Measurements from ENCODE around the gene PACRG.

Gene PACRG

DNA sequence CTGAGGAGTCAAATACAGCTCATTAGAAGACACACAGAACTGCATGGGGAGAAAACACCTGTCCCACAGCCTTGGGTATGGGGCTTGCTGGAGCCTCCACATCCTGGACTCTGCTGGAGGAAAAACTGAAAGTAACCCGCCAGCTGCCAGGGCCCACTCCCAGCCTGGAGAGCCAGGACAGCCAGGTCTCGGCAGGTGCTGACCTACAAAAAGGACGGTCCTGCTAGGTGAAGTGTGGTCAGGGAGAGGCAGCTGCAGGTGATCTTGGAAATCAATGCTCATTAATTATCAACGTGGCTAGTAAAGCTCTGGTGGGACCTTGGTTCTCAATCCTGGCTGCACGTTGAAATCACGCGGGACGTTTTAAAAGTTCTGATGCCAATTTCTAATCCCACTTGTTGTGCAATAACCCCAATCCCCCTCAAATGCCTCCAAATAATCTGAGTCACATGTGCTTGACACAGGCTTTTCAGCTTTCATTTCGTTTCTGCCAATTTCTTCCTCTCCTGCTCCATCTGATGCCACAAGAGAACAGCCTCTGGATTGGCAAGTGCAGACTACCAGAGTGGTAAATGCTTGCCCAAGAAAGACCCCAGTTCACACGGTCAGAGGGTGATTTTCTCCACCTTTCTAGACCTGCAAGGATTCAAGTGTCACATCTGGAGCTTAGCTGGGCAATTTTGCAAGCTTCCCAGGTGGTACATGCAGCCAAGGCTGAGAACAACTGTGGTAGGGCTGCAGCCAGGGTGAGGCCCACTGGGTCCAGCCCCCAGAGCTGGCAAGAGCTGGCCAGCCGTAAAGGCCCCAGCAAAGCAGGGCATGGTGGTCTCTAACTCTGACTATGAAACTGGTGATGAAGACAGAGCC lies 434.5 kb downstream of the PACRG start:
- no peak overlapping the region for H3K23ac ChIP-seq (ENCODE audit: low read length)
- DNase-seq, result no peak
- H2BK5ac ChIP-seq (ENCODE audit: low read length), result no peak overlapping the region
- H4K8ac ChIP-seq (ENCODE audit: low read depth, low read length), result no peak overlapping the region
- H3K27me3 ChIP-seq (ENCODE audit: insufficient read depth, low read length, poor library complexity), result no peaks in the 10 kb centered on the region
- WGBS (ENCODE audit: extremely low coverage, insufficient coverage, low lambda C conversion rate), result no CpG with 5 or more reads among the region's 11 CpGs
- no peak overlapping the region for H4K5ac ChIP-seq (ENCODE audit: low read length)
- H3K27ac ChIP-seq (ENCODE audit: low read depth, low read length), result no peak overlapping the region
- no peaks in the 10 kb centered on the region for H3K36me3 ChIP-seq (ENCODE audit: control insufficient read depth, insufficient read depth, low read length)
- H3K18ac ChIP-seq (ENCODE audit: low read length), result no peak overlapping the region
- H2BK120ac ChIP-seq (ENCODE audit: low read depth, low read length), result no peak overlapping the region
- no peak overlapping the region for H2BK15ac ChIP-seq (replicated peaks; ENCODE audit: low read depth)
- H3K4me3 ChIP-seq (ENCODE audit: low read length), result no peak overlapping the region
- no peaks in the 10 kb centered on the region for H3K79me1 ChIP-seq (ENCODE audit: low read length)
- H3K4me2 ChIP-seq (ENCODE audit: low read length), result no peak overlapping the region
- no peak overlapping the region for H3K4ac ChIP-seq (ENCODE audit: low read depth, low read length)
- no peak overlapping the region for H3K9ac ChIP-seq (ENCODE audit: low read length)
- no peak overlapping the region for H3K56ac ChIP-seq (ENCODE audit: low read length)
- H3K79me2 ChIP-seq (ENCODE audit: control insufficient read depth, insufficient read depth, low read length), result no peaks in the 10 kb centered on the region
- H3K4me1 ChIP-seq (ENCODE audit: control insufficient read depth, low read depth, low read length), result no peaks in the 10 kb centered on the region
- no peak overlapping the region for H2AK5ac ChIP-seq (ENCODE audit: low read length)

GRCh38 chr6:163162874-163163213 lies 435.1 kb downstream of the PACRG start:
- no peak overlapping the region for H3K4me2 ChIP-seq (ENCODE audit: low read length)
- no CpG with 5 or more reads among the region's 6 CpGs for WGBS (ENCODE audit: extremely low coverage, insufficient coverage, low lambda C conversion rate)
- DNase-seq, result no peak

DNA sequence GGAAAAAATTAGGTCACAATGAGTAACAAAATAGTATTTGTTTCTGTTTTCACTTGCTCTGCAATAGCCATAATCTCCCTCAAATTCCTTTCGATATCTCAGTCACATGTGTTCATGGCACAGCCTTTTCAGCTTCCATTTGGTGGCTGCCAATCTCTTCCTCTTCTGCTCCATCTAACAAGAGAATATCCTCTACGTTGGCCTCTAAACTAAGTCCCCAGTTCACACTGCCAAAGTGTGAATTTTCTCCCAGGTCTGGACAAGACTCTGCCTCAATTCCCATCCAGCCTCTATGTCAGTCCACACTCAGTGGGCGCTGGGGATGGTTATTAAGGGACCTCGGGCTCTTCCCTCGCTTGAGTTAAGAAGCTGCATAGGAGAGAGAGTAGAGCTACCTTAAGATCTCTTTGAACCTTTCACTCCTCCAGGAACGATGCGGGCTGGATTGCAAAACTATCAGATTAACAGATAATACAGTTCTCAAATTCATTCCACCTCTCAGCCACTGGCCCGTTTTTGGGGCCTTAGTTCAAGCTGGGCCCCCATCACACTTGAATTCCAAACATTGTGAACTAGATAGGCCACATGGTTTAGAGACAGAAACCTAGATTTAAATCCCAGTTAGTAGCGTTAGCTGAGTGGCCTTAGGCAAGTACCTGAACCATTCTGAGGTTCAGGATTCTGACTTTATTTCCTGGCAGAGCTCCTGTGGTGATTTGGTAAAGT lies 436.6 kb downstream of the PACRG start:
- DNase-seq, result no peak
- no peak overlapping the region for H3K27ac ChIP-seq (ENCODE audit: low read depth, low read length)
- H3K79me1 ChIP-seq (ENCODE audit: low read length), result no peaks in the 10 kb centered on the region
- no peak overlapping the region for H3K4ac ChIP-seq (ENCODE audit: low read depth, low read length)
- H3K23ac ChIP-seq (ENCODE audit: low read length), result no peak overlapping the region
- no peak overlapping the region for H3K56ac ChIP-seq (ENCODE audit: low read length)
- no peak overlapping the region for H3K9ac ChIP-seq (ENCODE audit: low read length)
- H2AK5ac ChIP-seq (ENCODE audit: low read length), result no peak overlapping the region
- H3K4me2 ChIP-seq (ENCODE audit: low read length), result no peak overlapping the region
- whole genome bisulfite sequencing (ENCODE audit: extremely low coverage, insufficient coverage, low lambda C conversion rate), result no CpG with 5 or more reads among the region's 9 CpGs
- H3K27me3 ChIP-seq (ENCODE audit: insufficient read depth, low read length, poor library complexity), result no peaks in the 10 kb centered on the region
- H3K36me3 ChIP-seq (ENCODE audit: control insufficient read depth, insufficient read depth, low read length), result no peaks in the 10 kb centered on the region
- H3K4me1 ChIP-seq (ENCODE audit: control insufficient read depth, low read depth, low read length), result no peaks in the 10 kb centered on the region
- H3K18ac ChIP-seq (ENCODE audit: low read length), result no peak overlapping the region
- H3K79me2 ChIP-seq (ENCODE audit: control insufficient read depth, insufficient read depth, low read length), result no peaks in the 10 kb centered on the region
- no peak overlapping the region for H2BK120ac ChIP-seq (ENCODE audit: low read depth, low read length)
- H2BK15ac ChIP-seq (replicated peaks; ENCODE audit: low read depth), result no peak overlapping the region
- no peak overlapping the region for H4K5ac ChIP-seq (ENCODE audit: low read length)
- no peak overlapping the region for H4K8ac ChIP-seq (ENCODE audit: low read depth, low read length)
- H2BK5ac ChIP-seq (ENCODE audit: low read length), result no peak overlapping the region
- no peak overlapping the region for H3K4me3 ChIP-seq (ENCODE audit: low read length)

More at GRCh38 chr6:163162874-163163213, 435.1 kb downstream of the PACRG start:
- Histone ChIP-seq H2BK120ac (ENCODE audit: low read depth, low read length) (no peak overlapping the region), H2AK5ac (ENCODE audit: low read length) (no peak overlapping the region), H3K23ac (ENCODE audit: low read length) (no peak overlapping the region), H3K27me3 (ENCODE audit: insufficient read depth, low read length, poor library complexity) (no peaks in the 10 kb centered on the region), H3K27ac (ENCODE audit: low read depth, low read length) (no peak overlapping the region), H3K4ac (ENCODE audit: low read depth, low read length) (no peak overlapping the region), H3K4me1 (ENCODE audit: control insufficient read depth, low read depth, low read length) (no peaks in the 10 kb centered on the region), H3K9ac (ENCODE audit: low read length) (no peak overlapping the region), H4K8ac (ENCODE audit: low read depth, low read length) (no peak overlapping the region), H3K4me3 (ENCODE audit: low read length) (no peak overlapping the region), H3K79me2 (ENCODE audit: control insufficient read depth, insufficient read depth, low read length) (no peaks in the 10 kb centered on the region), H3K36me3 (ENCODE audit: control insufficient read depth, insufficient read depth, low read length) (no peaks in the 10 kb centered on the region), H2BK5ac (ENCODE audit: low read length) (no peak overlapping the region), H3K18ac (ENCODE audit: low read length) (no peak overlapping the region), H3K79me1 (ENCODE audit: low read length) (no peaks in the 10 kb centered on the region), H4K5ac (ENCODE audit: low read length) (no peak overlapping the region), H3K56ac (ENCODE audit: low read length) (no peak overlapping the region), H2BK15ac (replicated peaks; ENCODE audit: low read depth) (no peak overlapping the region)

DNA sequence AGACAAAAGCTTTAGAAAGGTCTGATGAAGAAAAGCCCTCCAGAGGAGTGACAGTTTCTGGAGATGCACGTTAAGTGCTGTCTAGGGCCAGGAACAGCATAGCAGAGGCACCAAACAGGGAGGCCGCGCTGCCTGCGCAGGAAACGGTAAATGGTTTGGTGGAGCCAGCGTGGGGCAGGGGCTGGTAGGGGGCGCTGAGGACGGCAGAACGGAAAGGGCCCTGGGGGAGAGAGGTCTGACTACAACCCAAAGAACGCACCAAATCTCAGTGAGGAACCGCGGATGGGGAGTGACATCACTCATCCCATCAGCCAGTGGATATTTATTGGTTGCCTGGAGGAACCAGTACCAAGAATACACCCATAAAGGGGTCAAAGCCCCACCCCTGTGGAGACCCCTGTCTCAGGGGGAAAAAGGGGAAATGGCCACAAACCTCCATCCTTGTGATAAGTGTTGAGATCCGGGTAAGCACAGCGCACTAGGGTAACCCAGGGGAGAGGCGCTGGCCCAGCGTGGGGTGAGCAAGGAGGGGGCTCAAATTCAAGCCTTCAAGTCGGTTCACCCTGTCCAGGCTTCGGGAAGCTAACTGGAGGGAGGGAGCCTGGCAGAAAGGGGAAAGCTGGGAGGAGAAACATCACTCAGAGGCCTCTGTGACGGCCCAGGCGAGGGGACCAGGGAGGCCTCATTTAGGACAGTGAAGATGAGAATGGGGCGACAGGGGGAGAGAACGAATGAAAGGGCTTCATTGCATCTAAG lies 437.6 kb downstream of the PACRG start:
- H2BK15ac ChIP-seq (replicated peaks; ENCODE audit: low read depth), result no peak overlapping the region
- H4K5ac ChIP-seq (ENCODE audit: low read length), result no peak overlapping the region
- H3K4ac ChIP-seq (ENCODE audit: low read depth, low read length), result no peak overlapping the region
- H3K4me2 ChIP-seq (ENCODE audit: low read length), result no peak overlapping the region
- no peak overlapping the region for H3K27ac ChIP-seq (ENCODE audit: low read depth, low read length)
- no peaks in the 10 kb centered on the region for H3K79me1 ChIP-seq (ENCODE audit: low read length)
- no peaks in the 10 kb centered on the region for H3K4me1 ChIP-seq (ENCODE audit: control insufficient read depth, low read depth, low read length)
- no peaks in the 10 kb centered on the region for H3K27me3 ChIP-seq (ENCODE audit: insufficient read depth, low read length, poor library complexity)
- no CpG with 5 or more reads among the region's 22 CpGs for WGBS (ENCODE audit: extremely low coverage, insufficient coverage, low lambda C conversion rate)
- H2AK5ac ChIP-seq (ENCODE audit: low read length), result no peak overlapping the region
- no peak overlapping the region for H3K23ac ChIP-seq (ENCODE audit: low read length)
- no peak overlapping the region for H3K56ac ChIP-seq (ENCODE audit: low read length)
- H3K4me3 ChIP-seq (ENCODE audit: low read length), result no peak overlapping the region
- H4K8ac ChIP-seq (ENCODE audit: low read depth, low read length), result no peak overlapping the region
- no peak for DNase-seq
- H3K79me2 ChIP-seq (ENCODE audit: control insufficient read depth, insufficient read depth, low read length), result no peaks in the 10 kb centered on the region
- no peak overlapping the region for H2BK120ac ChIP-seq (ENCODE audit: low read depth, low read length)
- no peak overlapping the region for H3K18ac ChIP-seq (ENCODE audit: low read length)
- no peak overlapping the region for H2BK5ac ChIP-seq (ENCODE audit: low read length)
- H3K9ac ChIP-seq (ENCODE audit: low read length), result no peak overlapping the region
- no peaks in the 10 kb centered on the region for H3K36me3 ChIP-seq (ENCODE audit: control insufficient read depth, insufficient read depth, low read length)

DNA sequence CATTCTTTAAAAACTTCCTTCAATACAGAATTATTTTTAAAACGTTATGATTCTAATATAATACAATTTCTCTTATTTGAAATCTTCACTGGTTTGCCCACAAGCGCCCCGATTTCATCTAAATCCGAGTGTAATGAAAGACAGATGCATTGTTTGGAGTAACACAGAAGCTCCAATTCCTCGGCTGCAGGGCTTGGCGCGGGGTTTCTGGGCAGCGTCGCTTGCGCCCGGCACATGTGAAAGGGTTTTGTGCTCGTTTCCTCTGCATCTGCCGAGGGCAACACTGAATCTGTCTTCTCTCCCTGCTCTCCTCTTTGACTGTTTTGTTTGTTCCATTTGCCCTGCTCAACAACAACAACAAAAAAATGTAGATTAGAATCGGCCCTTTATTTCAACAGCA lies 438.1 kb downstream of the PACRG start:
- Histone ChIP-seq H2AK5ac (ENCODE audit: low read length) (no peak overlapping the region), H3K56ac (ENCODE audit: low read length) (no peak overlapping the region), H3K79me2 (ENCODE audit: control insufficient read depth, insufficient read depth, low read length) (no peaks in the 10 kb centered on the region), H2BK120ac (ENCODE audit: low read depth, low read length) (no peak overlapping the region), H3K4me3 (ENCODE audit: low read length) (no peak overlapping the region), H3K23ac (ENCODE audit: low read length) (no peak overlapping the region), H3K9ac (ENCODE audit: low read length) (no peak overlapping the region), H3K79me1 (ENCODE audit: low read length) (no peaks in the 10 kb centered on the region), H2BK15ac (replicated peaks; ENCODE audit: low read depth) (no peak overlapping the region), H4K5ac (ENCODE audit: low read length) (no peak overlapping the region), H3K4me1 (ENCODE audit: control insufficient read depth, low read depth, low read length) (no peaks in the 10 kb centered on the region), H3K27ac (ENCODE audit: low read depth, low read length) (no peak overlapping the region), H3K36me3 (ENCODE audit: control insufficient read depth, insufficient read depth, low read length) (no peaks in the 10 kb centered on the region), H3K18ac (ENCODE audit: low read length) (no peak overlapping the region), H3K4ac (ENCODE audit: low read depth, low read length) (no peak overlapping the region), H2BK5ac (ENCODE audit: low read length) (no peak overlapping the region), H4K8ac (ENCODE audit: low read depth, low read length) (no peak overlapping the region), H3K27me3 (ENCODE audit: insufficient read depth, low read length, poor library complexity) (no peaks in the 10 kb centered on the region), H3K4me2 (ENCODE audit: low read length) (no peak overlapping the region)
- DNase-seq, result no peak
- no CpG with 5 or more reads among the region's 14 CpGs for WGBS (ENCODE audit: extremely low coverage, insufficient coverage, low lambda C conversion rate)

Data from mesendoderm (in vitro differentiated cells).